ENCODE results near the gene OR2A25. TPM values are rescaled to one million over a fixed set of nuclear protein-coding genes. Genes with fewer than 3 reads are reported as not detected.

The OR2A25 gene
- total RNA-seq, 4 donors from 2014 or later, result not detected

GRCh38 chr7:144069953-144070352, 342 bp downstream of the OR2A25 start:
- Histone ChIP-seq H3K27ac (no peak overlapping the region), H3K4me3 (no peak overlapping the region), H3K9me3 (no peaks in the 10 kb centered on the region), H3K4me1 (no peaks in the 10 kb centered on the region), H3K27me3 (no peaks in the 10 kb centered on the region), H3K36me3 (no peaks in the 10 kb centered on the region)
- 60 to 67% methylated on average over 2 of the region's 2 CpGs for WGBS, 2 donors (ENCODE audit: low coverage in 1 of 2)
- no peak for TF ChIP-seq EP300 (IDR thresholded peaks at IDR 0.05)
- no peak for TF ChIP-seq CTCF (IDR thresholded peaks at IDR 0.05)
- no peak for TF ChIP-seq POLR2AphosphoS5 (IDR thresholded peaks at IDR 0.05)
- no peak for TF ChIP-seq POLR2A (IDR thresholded peaks at IDR 0.05)
- ATAC-seq, result no peak

GRCh38 chr7:144074374-144074773, 4.8 kb downstream of the OR2A25 start:
- Histone ChIP-seq H3K4me3 (no peak overlapping the region), H3K36me3 (no peaks in the 10 kb centered on the region), H3K9me3 (no peaks in the 10 kb centered on the region), H3K4me1 (no peaks in the 10 kb centered on the region), H3K27ac (no peak overlapping the region), H3K27me3 (no peaks in the 10 kb centered on the region)
- WGBS, 2 donors (ENCODE audit: low coverage in 1 of 2), result 80 to 82% methylated on average over 4 to 8 of the region's 8 CpGs
- no peak for ATAC-seq
- TF ChIP-seq CTCF (IDR thresholded peaks at IDR 0.05) (no peak), EP300 (IDR thresholded peaks at IDR 0.05) (no peak), POLR2AphosphoS5 (IDR thresholded peaks at IDR 0.05) (no peak), POLR2A (IDR thresholded peaks at IDR 0.05) (no peak)

- no peak within 1 kb of the TSS for H3K4me3 ChIP-seq
- WGBS, 2 donors (ENCODE audit: low coverage in 1 of 2), result 73 to 79% methylated on average over 1 to 2 of the region's 2 CpGs
- no peaks in the 10 kb centered on the region for H3K36me3 ChIP-seq
- no peak within 1 kb of the TSS for H3K27ac ChIP-seq
- H3K9me3 ChIP-seq, result peaks cover 0 to 5% (median 0%) of the 10 kb centered on the region in 3 donors
- no peaks in the 10 kb centered on the region for H3K27me3 ChIP-seq
- no peaks in the 10 kb centered on the region for H3K4me1 ChIP-seq
- ATAC-seq, result no peak
- TF ChIP-seq CTCF (IDR thresholded peaks at IDR 0.05) (no peak), EP300 (IDR thresholded peaks at IDR 0.05) (no peak), POLR2A (IDR thresholded peaks at IDR 0.05) (no peak), POLR2AphosphoS5 (IDR thresholded peaks at IDR 0.05) (no peak)
These were observed 16.4 kb downstream of the OR2A25 start, which contains the start of gene OR2A12 for GRCh38 chr7:144085978-144086377. Gene OR2A12 (plus strand): TSS chr7:144086278. CDS start chr7:144095108, 8,830 bp downstream.

GRCh38 chr7:144086730-144087129, 17.1 kb downstream of the OR2A25 start:
- Histone ChIP-seq H3K27ac (no peak overlapping the region), H3K27me3 (no peaks in the 10 kb centered on the region), H3K4me3 (no peak overlapping the region), H3K36me3 (no peaks in the 10 kb centered on the region), H3K9me3 (peaks cover 0 to 8% (median 0%) of the 10 kb centered on the region in 3 donors), H3K4me1 (no peaks in the 10 kb centered on the region)
- no peak for ATAC-seq
- 47 to 49% methylated on average over 4 of the region's 4 CpGs for WGBS, 2 donors (ENCODE audit: low coverage in 1 of 2)
- TF ChIP-seq POLR2AphosphoS5 (IDR thresholded peaks at IDR 0.05), result no peak
- no peak for TF ChIP-seq POLR2A (IDR thresholded peaks at IDR 0.05)
- TF ChIP-seq EP300 (IDR thresholded peaks at IDR 0.05), result no peak
- no peak for TF ChIP-seq CTCF (IDR thresholded peaks at IDR 0.05)

GRCh38 chr7:144087230-144087629, 17.6 kb downstream of the OR2A25 start:
- no peak overlapping the region for H3K27ac ChIP-seq
- H3K9me3 ChIP-seq, result peaks cover 0 to 8% (median 0%) of the 10 kb centered on the region in 3 donors
- H3K27me3 ChIP-seq, result no peaks in the 10 kb centered on the region
- H3K36me3 ChIP-seq, result no peaks in the 10 kb centered on the region
- WGBS, 2 donors (ENCODE audit: low coverage in 1 of 2), result 62 to 67% methylated on average over 1 of the region's 1 CpG
- H3K4me1 ChIP-seq, result no peaks in the 10 kb centered on the region
- no peak overlapping the region for H3K4me3 ChIP-seq
- ATAC-seq, result no peak
- TF ChIP-seq POLR2AphosphoS5 (IDR thresholded peaks at IDR 0.05) (no peak), CTCF (IDR thresholded peaks at IDR 0.05) (no peak), POLR2A (IDR thresholded peaks at IDR 0.05) (no peak), EP300 (IDR thresholded peaks at IDR 0.05) (no peak)
